ENCODE measurements around the gene CABP7. TPM values are rescaled to one million over a fixed set of nuclear protein-coding genes. Genes with fewer than 3 reads are reported as not detected.

CABP7 gene
- total and polyA plus RNA-seq, 2 of the 8 experiments (the other 6 are each of a cell fraction or from before 2014, with no cell fraction given) = 0.20 to 0.36 TPM

DNA sequence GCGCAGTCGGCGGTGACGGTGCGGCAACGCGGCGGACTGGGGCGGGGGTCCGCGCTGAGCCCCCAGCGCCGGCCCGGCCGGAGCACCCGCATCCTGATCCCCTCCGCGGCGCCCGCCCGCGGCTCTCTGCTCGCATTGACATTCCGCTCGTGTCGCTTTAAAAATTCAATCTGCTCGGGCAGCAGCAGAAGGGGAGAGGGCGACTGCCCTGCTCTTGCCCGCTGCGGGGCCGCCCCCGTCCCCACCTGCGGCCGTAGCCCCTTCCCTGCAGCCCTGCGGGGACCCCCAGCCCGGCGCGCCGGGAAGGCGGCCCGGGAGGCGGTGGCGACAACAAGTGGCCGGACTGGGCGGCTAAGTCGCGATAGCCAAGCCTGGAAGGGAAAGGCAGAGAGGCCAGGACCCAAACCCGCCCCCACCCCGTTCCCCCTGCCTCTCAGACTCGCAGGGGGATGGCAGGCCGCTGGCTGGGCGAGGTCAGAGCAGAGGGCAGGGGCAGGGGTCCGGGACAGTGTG, 1.1 kb downstream of the CABP7 start:
- no peak overlapping the region for H3K4ac ChIP-seq (replicated peaks; ENCODE audit: insufficient read length, low read depth, low read length)
- TF ChIP-seq SIX5 (IDR thresholded peaks at IDR 0.05; ENCODE audit: low read depth, low read length) (no peak), EZH2 (IDR thresholded peaks at IDR 0.05; ENCODE audit: low read depth, low read length, severe bottlenecking) (peak; percentile 83), CHD1 (IDR thresholded peaks at IDR 0.05; ENCODE audit: low read depth, low read length) (no peak), SUZ12 (IDR thresholded peaks at IDR 0.05; ENCODE audit: low read length) (peak; percentile 73), ZNF274 (IDR thresholded peaks at IDR 0.05; ENCODE audit: borderline replicate concordance, extremely low read depth, low read length) (no peak), CEBPB (IDR thresholded peaks at IDR 0.05; ENCODE audit: low read depth, low read length) (no peak), YY1 (IDR thresholded peaks at IDR 0.05; ENCODE audit: low read depth, low read length) (no peak), SAP30 (IDR thresholded peaks at IDR 0.05; ENCODE audit: insufficient read depth, insufficient replicate concordance, low read length) (no peak), GABPA (IDR thresholded peaks at IDR 0.05; ENCODE audit: borderline replicate concordance, insufficient read depth, low read length) (0 out of 2 replicates have a peak, but pooled peaks have one; percentile 16), RFX5 (IDR thresholded peaks at IDR 0.05; ENCODE audit: borderline replicate concordance, low read depth, low read length) (no peak), FOSL1 (IDR thresholded peaks at IDR 0.05; ENCODE audit: insufficient read depth, low read depth, low read length) (no peak)
- POLR2A ChIA-PET (ENCODE audit: partially characterized antibody) = no interaction called here
- no peaks in the 10 kb centered on the region for H3K9me3 ChIP-seq (ENCODE audit: insufficient read depth in 2 of 2, low read depth in 1 of 2, low read length in 1 of 2)
- peak overlapping the region; percentile 5 to 58 (median 16); a peak in 6 of 8 replicates for H3K4me3 ChIP-seq (ENCODE audit: extremely low read depth in 1 of 4, insufficient read depth in 2 of 4, low read depth in 3 of 4, low read length in 4 of 4)
- H2AK5ac ChIP-seq (ENCODE audit: low read depth, low read length) = no peak overlapping the region
- H2BK15ac ChIP-seq (ENCODE audit: low read length) = no peak overlapping the region
- H3K23ac ChIP-seq (ENCODE audit: insufficient read length) = no peak overlapping the region
- H4K5ac ChIP-seq (ENCODE audit: insufficient read length, low read depth, low read length) = no peak overlapping the region
- H4K8ac ChIP-seq (ENCODE audit: extremely low read depth, insufficient read depth, low read length) = peak overlapping the region; percentile 19; the same call in 1 of the 2 replicates
- H3K79me2 ChIP-seq (ENCODE audit: control insufficient read depth in 1 of 2, insufficient read depth in 2 of 2, low read length in 2 of 2) = no peaks in the 10 kb centered on the region
- DNase-seq (ENCODE audit: low read depth in 1 of 2, low spot score in 2 of 2) (no peak), FAIRE-seq (no peak)
- H3K4me2 ChIP-seq (ENCODE audit: insufficient read depth in 1 of 2, low read depth in 2 of 2, low read length in 2 of 2) = peak overlapping the region; percentile 59 to 84
- no peak overlapping the region for H3K56ac ChIP-seq (replicated peaks; ENCODE audit: insufficient read length, low read depth, low read length)
- no peak overlapping the region for H2AFZ ChIP-seq (ENCODE audit: low read length)
- WGBS, 2 experiments (ENCODE audit: extremely low coverage in 1 of 2, insufficient coverage in 1 of 2, insufficient read length in 1 of 2, insufficient replicate concordance in 2 of 2, low coverage in 1 of 2, low lambda C conversion rate in 2 of 2, missing lambda C conversion rate in 1 of 2) = 15% methylated on average over 32 of the region's 53 CpGs; no CpG with 5 or more reads in 1 of the 2 experiments
- H3K27me3 ChIP-seq (replicated peaks in 1 of 4; ENCODE audit: control insufficient read depth in 3 of 4, extremely low read depth in 1 of 4, insufficient read depth in 3 of 4, low read length in 3 of 4) = peaks cover 21 to 45% (median 35%) of the 10 kb centered on the region in 4 experiments
- no peak overlapping the region; the same call in 1 of the 2 replicates for H3K18ac ChIP-seq (ENCODE audit: extremely low read depth, low read length)
- H3K27ac ChIP-seq (ENCODE audit: low read depth, low read length) = no peak overlapping the region
- CTCF ChIA-PET (ENCODE audit: partially characterized antibody) = interaction anchor here (0.7 to 1.5 kb wide), 3 partner anchors 16 to 29 kb away, joined by 3 read pairs; no protein-coding TSS in a partner anchor
- H3K23me2 ChIP-seq (ENCODE audit: low read depth, low read length) = peaks cover 5% of the 10 kb centered on the region; the same call in 1 of the 2 replicates
- no peaks in the 10 kb centered on the region for H3K36me3 ChIP-seq (ENCODE audit: control insufficient read depth in 2 of 4, insufficient read depth in 4 of 4, low read length in 3 of 4)
- no peak overlapping the region for H2BK5ac ChIP-seq (ENCODE audit: low read depth, low read length)
- peaks cover 0 to 14% (median 4%) of the 10 kb centered on the region in 4 experiments; a peak in 6 of 7 replicates for H3K4me1 ChIP-seq (replicated peaks in 1 of 4; ENCODE audit: control insufficient read depth in 3 of 4, insufficient read depth in 4 of 4, low read length in 3 of 4)
- H2BK120ac ChIP-seq (replicated peaks; ENCODE audit: low read depth, low read length) = no peak overlapping the region
- no peak overlapping the region for H4K91ac ChIP-seq (replicated peaks; ENCODE audit: insufficient read length, low read length)
- no peak overlapping the region for H2BK20ac ChIP-seq (ENCODE audit: low read length)
- no peak overlapping the region for H3K14ac ChIP-seq (ENCODE audit: insufficient read length)
- no peak overlapping the region for H2BK12ac ChIP-seq (ENCODE audit: low read depth, low read length)
- no peak overlapping the region for H3K9ac ChIP-seq (replicated peaks in 1 of 4; ENCODE audit: extremely low read depth in 1 of 4, low read depth in 3 of 4, low read length in 3 of 4)
- H3K79me1 ChIP-seq (ENCODE audit: low read depth, low read length) = no peaks in the 10 kb centered on the region; the same call in 1 of the 2 replicates
- peaks cover 3 to 4% of the 10 kb centered on the region in 2 experiments for H4K20me1 ChIP-seq (replicated peaks in 1 of 2; ENCODE audit: control insufficient read depth in 1 of 2, insufficient read depth in 2 of 2, low read length in 2 of 2)

All from H1 (cell line).